ENCODE data around the gene CSMD2. TPM values are rescaled to one million over a fixed set of nuclear protein-coding genes. Genes with fewer than 3 reads are reported as not detected.

The CSMD2 gene
- total and polyA plus RNA-seq, 2 of the 8 experiments (the other 6 are each of a cell fraction or from before 2014, with no cell fraction given): 7.0 to 14.7 TPM

- H2BK5ac ChIP-seq (ENCODE audit: low read depth, low read length): no peak overlapping the region
- no peak overlapping the region; the same call in 1 of the 2 replicates for H2BK12ac ChIP-seq (ENCODE audit: low read depth, low read length)
- no peak overlapping the region for H2BK15ac ChIP-seq (ENCODE audit: low read length)
- H4K91ac ChIP-seq (replicated peaks; ENCODE audit: insufficient read length, low read length): no peak overlapping the region
- H3K27me3 ChIP-seq (replicated peaks in 1 of 4; ENCODE audit: control insufficient read depth in 3 of 4, extremely low read depth in 1 of 4, insufficient read depth in 3 of 4, low read length in 3 of 4): no peaks in the 10 kb centered on the region
- no peak overlapping the region for H3K4ac ChIP-seq (replicated peaks; ENCODE audit: insufficient read length, low read depth, low read length)
- H3K36me3 ChIP-seq (ENCODE audit: control insufficient read depth in 2 of 4, insufficient read depth in 4 of 4, low read length in 3 of 4): peaks cover 0 to 3% (median 0%) of the 10 kb centered on the region in 4 experiments; a peak in 2 of 8 replicates
- ChIA-PET CTCF (ENCODE audit: partially characterized antibody) (no interaction called here), POLR2A (ENCODE audit: partially characterized antibody) (no interaction called here)
- H3K23me2 ChIP-seq (ENCODE audit: low read depth, low read length): no peaks in the 10 kb centered on the region
- DNase-seq (ENCODE audit: low read depth in 1 of 2, low spot score in 2 of 2) (no peak), FAIRE-seq (no peak)
- no peak overlapping the region for H3K18ac ChIP-seq (ENCODE audit: extremely low read depth, low read length)
- H3K23ac ChIP-seq (ENCODE audit: insufficient read length): no peak overlapping the region
- no peak overlapping the region for H4K8ac ChIP-seq (ENCODE audit: extremely low read depth, insufficient read depth, low read length)
- WGBS, 2 experiments (ENCODE audit: extremely low coverage in 1 of 2, insufficient coverage in 1 of 2, insufficient read length in 1 of 2, insufficient replicate concordance in 2 of 2, low coverage in 1 of 2, low lambda C conversion rate in 2 of 2, missing lambda C conversion rate in 1 of 2): 80% methylated on average over 8 of the region's 8 CpGs; no CpG with 5 or more reads in 1 of the 2 experiments
- no peak for TF ChIP-seq KDM1A (IDR thresholded peaks at IDR 0.05; ENCODE audit: borderline replicate concordance, low read length)
- peaks cover 0 to 7% (median 2%) of the 10 kb centered on the region in 4 experiments; a peak in 5 of 7 replicates for H3K4me1 ChIP-seq (replicated peaks in 1 of 4; ENCODE audit: control insufficient read depth in 3 of 4, insufficient read depth in 4 of 4, low read length in 3 of 4)
- peaks cover 0 to 4% of the 10 kb centered on the region in 2 experiments for H4K20me1 ChIP-seq (replicated peaks in 1 of 2; ENCODE audit: control insufficient read depth in 1 of 2, insufficient read depth in 2 of 2, low read length in 2 of 2)
- no peak overlapping the region for H3K14ac ChIP-seq (ENCODE audit: insufficient read length)
- no peak overlapping the region for H2BK20ac ChIP-seq (ENCODE audit: low read length)
- H2AK5ac ChIP-seq (ENCODE audit: low read depth, low read length): no peak overlapping the region
- H2BK120ac ChIP-seq (replicated peaks; ENCODE audit: low read depth, low read length): no peak overlapping the region
- no peak overlapping the region for H3K4me2 ChIP-seq (ENCODE audit: insufficient read depth in 1 of 2, low read depth in 2 of 2, low read length in 2 of 2)
- H3K9ac ChIP-seq (replicated peaks in 1 of 4; ENCODE audit: extremely low read depth in 1 of 4, low read depth in 3 of 4, low read length in 3 of 4): no peak overlapping the region
- no peak overlapping the region for H3K27ac ChIP-seq (ENCODE audit: low read depth, low read length)
- H3K79me1 ChIP-seq (ENCODE audit: low read depth, low read length): no peaks in the 10 kb centered on the region
- H3K4me3 ChIP-seq (ENCODE audit: extremely low read depth in 1 of 4, insufficient read depth in 2 of 4, low read depth in 3 of 4, low read length in 4 of 4): no peak overlapping the region
- H3K79me2 ChIP-seq (ENCODE audit: control insufficient read depth in 1 of 2, insufficient read depth in 2 of 2, low read length in 2 of 2): no peaks in the 10 kb centered on the region
- H4K5ac ChIP-seq (ENCODE audit: insufficient read length, low read depth, low read length): no peak overlapping the region
- H2AFZ ChIP-seq (ENCODE audit: low read length): no peak overlapping the region
- H3K9me3 ChIP-seq (ENCODE audit: insufficient read depth in 2 of 2, low read depth in 1 of 2, low read length in 1 of 2): no peaks in the 10 kb centered on the region
- no peak overlapping the region for H3K56ac ChIP-seq (replicated peaks; ENCODE audit: insufficient read length, low read depth, low read length)
These were observed 648.0 kb downstream of the CSMD2 start for GRCh38 chr1:33516891-33517567.
